ENCODE measurements around the gene NDUFV3.

Gene NDUFV3

DNA sequence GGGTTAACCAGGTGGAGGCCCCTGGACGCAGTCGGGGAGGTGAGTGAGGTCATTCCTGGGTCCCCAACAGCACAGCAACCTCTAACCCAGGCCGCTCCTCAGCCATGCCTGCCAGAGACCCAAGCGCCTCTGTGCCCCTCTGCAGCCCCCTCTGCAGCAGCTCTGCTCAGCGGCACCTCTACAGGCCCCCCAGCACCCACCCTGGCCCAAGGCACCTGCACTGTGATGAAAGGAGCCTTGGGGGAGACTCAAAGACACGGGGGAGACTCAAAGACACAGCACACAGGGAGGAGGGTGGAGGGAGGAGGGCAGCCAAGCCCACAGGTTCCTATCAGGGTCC, 33.2 kb upstream of the NDUFV3 start:
- Histone ChIP-seq H3K4me2 (ENCODE audit: low read length) (no peak overlapping the region), H3K4me3 (ENCODE audit: low read length) (no peak overlapping the region), H3K4me1 (ENCODE audit: control insufficient read depth, insufficient read depth, low read length) (peaks cover 3% of the 10 kb centered on the region), H3K36me3 (ENCODE audit: insufficient read depth, low read length) (peaks cover 83% of the 10 kb centered on the region), H3K9ac (ENCODE audit: low read depth, low read length) (no peak overlapping the region), H3K9me3 (replicated peaks; ENCODE audit: low read length) (no peaks in the 10 kb centered on the region), H3K27me3 (ENCODE audit: control insufficient read depth, insufficient read depth, low read length) (no peaks in the 10 kb centered on the region)

DNA sequence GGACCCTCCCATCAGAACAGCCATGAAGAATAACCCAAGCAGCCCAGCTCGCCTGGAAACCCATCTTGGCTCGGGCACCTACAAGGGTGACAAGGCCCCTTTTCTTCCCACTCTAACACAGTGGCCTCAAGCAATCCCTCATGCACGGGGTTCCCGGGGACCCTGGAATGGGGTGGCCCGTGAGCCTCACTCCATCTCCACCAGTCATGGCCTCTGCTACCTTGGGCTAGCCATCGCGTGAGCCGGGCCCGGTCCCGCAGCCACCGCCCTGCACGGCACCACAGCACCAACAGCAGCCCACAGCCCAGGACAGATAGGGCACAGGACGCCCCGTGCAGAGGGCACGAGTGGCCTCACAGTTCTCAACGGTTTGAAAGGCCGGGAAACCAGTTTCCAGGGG, 32.8 kb upstream of the NDUFV3 start:
- Histone ChIP-seq H3K9me3 (replicated peaks; ENCODE audit: low read length) (no peaks in the 10 kb centered on the region), H3K36me3 (ENCODE audit: insufficient read depth, low read length) (peaks cover 80% of the 10 kb centered on the region), H3K4me1 (ENCODE audit: control insufficient read depth, insufficient read depth, low read length) (peaks cover 8% of the 10 kb centered on the region), H3K9ac (ENCODE audit: low read depth, low read length) (no peak overlapping the region), H3K27me3 (ENCODE audit: control insufficient read depth, insufficient read depth, low read length) (no peaks in the 10 kb centered on the region), H3K4me2 (ENCODE audit: low read length) (no peak overlapping the region), H3K4me3 (ENCODE audit: low read length) (no peak overlapping the region)

DNA sequence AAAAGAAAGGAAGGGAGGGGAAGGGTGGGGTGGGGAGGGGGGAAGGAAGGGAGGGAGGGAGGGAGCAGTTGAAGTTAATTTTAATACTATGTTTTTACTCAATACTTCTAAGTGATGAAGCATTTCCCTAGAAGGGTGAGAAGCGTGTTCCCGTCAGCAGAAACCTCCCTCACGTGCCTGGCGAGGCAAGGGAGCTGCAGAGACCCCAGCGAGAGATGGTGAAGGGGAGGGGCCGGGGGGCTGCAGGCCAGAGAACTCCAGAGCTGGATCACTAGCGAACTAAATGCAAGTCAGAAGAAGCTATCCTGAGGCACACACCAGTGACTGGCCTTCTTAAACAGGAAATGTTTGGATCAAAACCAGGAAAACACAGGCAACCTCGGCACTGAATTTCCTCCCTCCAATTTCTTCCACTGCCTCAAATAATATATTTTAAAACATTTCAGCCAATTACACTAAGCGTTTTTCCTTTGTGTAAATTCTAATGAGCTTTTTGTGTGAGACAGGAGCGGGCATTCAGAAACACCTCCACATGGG, 31.7 kb upstream of the NDUFV3 start:
- Histone ChIP-seq H3K4me3 (ENCODE audit: low read length) (no peak overlapping the region), H3K4me2 (ENCODE audit: low read length) (no peak overlapping the region), H3K27me3 (ENCODE audit: control insufficient read depth, insufficient read depth, low read length) (no peaks in the 10 kb centered on the region), H3K9ac (ENCODE audit: low read depth, low read length) (no peak overlapping the region), H3K36me3 (ENCODE audit: insufficient read depth, low read length) (peaks cover 78% of the 10 kb centered on the region), H3K9me3 (replicated peaks; ENCODE audit: low read length) (no peaks in the 10 kb centered on the region), H3K4me1 (ENCODE audit: control insufficient read depth, insufficient read depth, low read length) (peaks cover 18% of the 10 kb centered on the region)

DNA sequence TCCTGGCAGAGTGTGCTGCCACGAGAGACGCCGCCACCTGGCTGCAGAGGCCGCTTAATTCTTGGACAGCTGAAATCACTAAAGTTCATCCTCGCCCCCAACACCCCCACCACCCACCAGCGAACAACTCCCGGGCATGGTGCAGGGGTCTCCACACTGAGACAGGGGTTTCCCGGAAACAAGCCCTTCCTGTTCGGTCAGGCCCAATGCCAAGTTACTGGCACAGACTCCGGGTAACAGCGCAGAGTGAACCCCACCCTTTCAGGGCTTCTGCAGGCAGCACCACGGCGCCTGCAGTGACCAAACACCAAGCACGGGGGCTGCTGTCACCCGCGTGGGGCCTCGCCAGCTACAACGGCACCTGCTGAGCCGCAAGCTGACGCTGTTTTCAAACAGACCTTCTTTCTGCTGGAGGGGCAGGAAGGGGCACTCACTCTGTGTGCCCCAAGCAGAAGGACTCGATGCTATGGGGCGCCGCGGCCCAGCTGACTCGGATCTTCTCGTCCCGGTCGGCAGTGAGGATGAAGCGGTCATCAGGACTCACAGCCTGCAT, 31.2 kb upstream of the NDUFV3 start:
- no peak overlapping the region for H3K9ac ChIP-seq (ENCODE audit: low read depth, low read length)
- H3K9me3 ChIP-seq (replicated peaks; ENCODE audit: low read length) = no peaks in the 10 kb centered on the region
- no peaks in the 10 kb centered on the region for H3K27me3 ChIP-seq (ENCODE audit: control insufficient read depth, insufficient read depth, low read length)
- no peak overlapping the region for H3K4me2 ChIP-seq (ENCODE audit: low read length)
- no peak overlapping the region for H3K4me3 ChIP-seq (ENCODE audit: low read length)
- H3K4me1 ChIP-seq (ENCODE audit: control insufficient read depth, insufficient read depth, low read length) = peaks cover 19% of the 10 kb centered on the region
- H3K36me3 ChIP-seq (ENCODE audit: insufficient read depth, low read length) = peaks cover 72% of the 10 kb centered on the region

DNA sequence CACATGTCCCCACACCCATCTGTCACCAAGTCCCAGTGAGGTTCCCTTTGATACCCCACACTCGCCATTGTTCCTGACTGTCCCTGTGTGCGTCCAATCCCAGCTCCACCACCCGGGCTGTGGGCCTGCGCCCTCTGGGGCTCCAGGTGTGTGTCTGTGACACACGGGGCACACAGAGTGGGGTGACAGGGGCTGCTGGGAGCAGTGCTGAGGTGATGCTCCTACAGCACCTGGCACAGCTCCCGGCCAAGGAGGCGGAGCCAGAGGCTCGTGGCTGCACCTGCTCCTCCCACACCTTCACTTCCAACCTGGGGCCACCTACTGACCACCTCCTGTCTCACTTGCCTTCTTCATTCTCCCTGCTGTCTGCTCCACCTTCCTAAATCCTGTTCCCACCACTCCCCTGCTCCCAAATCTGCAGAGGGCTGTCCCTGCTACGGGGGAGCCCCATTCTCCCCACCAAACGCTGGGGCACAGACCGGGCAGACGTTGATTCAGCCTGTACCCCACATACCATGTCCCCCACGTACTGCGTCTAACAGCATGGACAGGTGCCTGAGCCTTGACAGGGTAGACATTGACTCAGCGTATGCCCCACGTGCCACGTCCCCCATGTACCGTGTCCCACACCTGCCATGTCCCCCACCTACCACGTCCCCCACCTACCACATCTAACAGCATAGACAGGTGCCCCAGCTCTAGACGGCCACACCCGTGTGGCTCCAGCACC, 30.2 kb upstream of the NDUFV3 start:
- Histone ChIP-seq H3K9me3 (replicated peaks; ENCODE audit: low read length) (no peaks in the 10 kb centered on the region), H3K4me1 (ENCODE audit: control insufficient read depth, insufficient read depth, low read length) (peaks cover 19% of the 10 kb centered on the region), H3K4me2 (ENCODE audit: low read length) (no peak overlapping the region), H3K27me3 (ENCODE audit: control insufficient read depth, insufficient read depth, low read length) (no peaks in the 10 kb centered on the region), H3K36me3 (ENCODE audit: insufficient read depth, low read length) (peaks cover 71% of the 10 kb centered on the region), H3K9ac (ENCODE audit: low read depth, low read length) (no peak overlapping the region), H3K4me3 (ENCODE audit: low read length) (no peak overlapping the region)

DNA sequence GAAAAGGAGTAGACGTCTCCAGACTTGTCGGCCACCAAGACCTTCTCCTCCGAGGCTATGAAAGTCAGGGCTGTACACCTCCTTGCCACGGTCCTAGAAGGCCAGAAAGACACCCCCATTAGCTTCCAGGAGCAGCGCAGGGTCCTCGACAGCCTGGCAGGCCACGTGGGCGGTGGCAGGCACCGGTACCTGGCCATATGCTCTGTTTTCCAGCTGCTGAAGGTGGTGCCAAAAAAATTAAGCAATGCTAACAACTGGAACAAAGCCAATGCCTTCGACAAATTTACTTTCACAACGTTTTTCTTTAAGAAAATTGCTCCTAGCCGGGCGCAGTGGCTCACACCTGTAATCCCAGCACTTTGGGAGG, 29.6 kb upstream of the NDUFV3 start:
- peaks cover 19% of the 10 kb centered on the region for H3K4me1 ChIP-seq (ENCODE audit: control insufficient read depth, insufficient read depth, low read length)
- H3K36me3 ChIP-seq (ENCODE audit: insufficient read depth, low read length) = peaks cover 71% of the 10 kb centered on the region
- H3K9me3 ChIP-seq (replicated peaks; ENCODE audit: low read length) = no peaks in the 10 kb centered on the region
- no peak overlapping the region for H3K9ac ChIP-seq (ENCODE audit: low read depth, low read length)
- no peak overlapping the region for H3K4me2 ChIP-seq (ENCODE audit: low read length)
- H3K4me3 ChIP-seq (ENCODE audit: low read length) = no peak overlapping the region
- H3K27me3 ChIP-seq (ENCODE audit: control insufficient read depth, insufficient read depth, low read length) = no peaks in the 10 kb centered on the region

DNA sequence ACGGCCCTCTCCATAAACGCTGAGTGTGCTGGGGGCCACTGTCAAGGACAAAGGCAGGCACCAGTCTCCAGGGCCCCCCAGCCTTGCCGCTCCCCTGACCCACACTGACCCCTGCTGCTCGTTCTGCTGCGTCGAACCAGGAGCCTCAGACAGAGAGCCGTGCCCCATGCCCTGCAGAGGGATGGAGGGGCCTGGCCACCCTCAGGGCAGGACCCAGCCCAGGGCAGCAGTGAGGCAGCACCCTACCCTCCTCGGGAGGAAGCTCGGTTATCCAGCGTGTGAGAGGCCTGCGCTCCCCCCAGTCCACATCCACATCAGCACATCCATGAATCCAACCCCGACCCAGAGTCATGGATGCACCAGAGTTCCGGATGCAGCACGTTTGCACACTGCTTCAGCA, 28.8 kb upstream of the NDUFV3 start:
- H3K36me3 ChIP-seq (ENCODE audit: insufficient read depth, low read length) = peaks cover 70% of the 10 kb centered on the region
- H3K4me1 ChIP-seq (ENCODE audit: control insufficient read depth, insufficient read depth, low read length) = peaks cover 19% of the 10 kb centered on the region
- no peaks in the 10 kb centered on the region for H3K27me3 ChIP-seq (ENCODE audit: control insufficient read depth, insufficient read depth, low read length)
- H3K4me2 ChIP-seq (ENCODE audit: low read length) = no peak overlapping the region
- no peaks in the 10 kb centered on the region for H3K9me3 ChIP-seq (replicated peaks; ENCODE audit: low read length)
- no peak overlapping the region for H3K4me3 ChIP-seq (ENCODE audit: low read length)
- H3K9ac ChIP-seq (ENCODE audit: low read depth, low read length) = no peak overlapping the region

DNA sequence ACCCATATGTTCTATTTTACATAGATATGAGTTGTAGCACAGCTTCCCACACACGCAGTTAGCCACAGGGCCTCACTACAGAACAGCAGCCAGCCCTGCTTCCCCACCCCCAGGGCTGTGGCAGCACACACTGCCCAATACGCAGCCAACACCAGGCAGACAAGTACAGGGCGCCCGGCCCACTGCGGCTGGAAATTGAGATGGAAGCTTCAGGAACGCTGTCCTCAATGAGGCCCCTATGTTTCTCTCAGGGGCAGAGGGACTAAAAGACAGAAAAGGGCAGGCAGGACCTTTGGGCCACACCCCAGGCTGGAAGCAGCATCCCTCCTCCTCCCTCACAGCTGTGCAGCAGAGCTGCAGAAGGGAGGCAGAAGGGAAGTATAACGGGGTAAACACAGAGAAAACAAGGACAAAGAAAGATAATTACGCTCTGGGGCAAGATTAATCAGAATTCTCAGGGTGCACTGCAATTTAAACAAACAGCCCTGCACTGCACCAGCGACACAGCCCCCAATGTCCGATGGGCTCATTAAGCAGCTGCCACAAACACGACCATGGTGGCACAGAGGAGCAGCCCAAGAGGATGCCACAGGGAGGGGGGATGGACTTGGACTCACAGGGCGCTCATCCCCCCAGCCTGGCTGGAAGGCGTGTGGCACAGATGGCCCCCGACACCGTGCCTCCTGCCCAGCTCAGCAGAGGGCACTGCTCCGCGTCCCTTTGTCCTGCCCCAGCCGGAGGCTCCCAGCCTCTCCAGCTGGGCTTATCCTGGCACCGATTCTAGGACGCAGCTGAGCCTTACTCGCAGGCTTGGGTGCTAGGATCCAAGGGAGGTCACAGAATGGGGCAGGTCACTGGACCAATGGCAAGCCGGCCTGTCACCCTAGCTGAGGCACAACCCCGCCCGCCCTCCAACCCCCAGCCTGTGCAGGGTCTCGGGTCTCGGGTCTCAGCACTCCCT, 28.0 kb upstream of the NDUFV3 start:
- H3K36me3 ChIP-seq (ENCODE audit: insufficient read depth, low read length) = peaks cover 64% of the 10 kb centered on the region
- H3K4me3 ChIP-seq (ENCODE audit: low read length) = no peak overlapping the region
- no peaks in the 10 kb centered on the region for H3K27me3 ChIP-seq (ENCODE audit: control insufficient read depth, insufficient read depth, low read length)
- no peaks in the 10 kb centered on the region for H3K9me3 ChIP-seq (replicated peaks; ENCODE audit: low read length)
- no peak overlapping the region for H3K9ac ChIP-seq (ENCODE audit: low read depth, low read length)
- peaks cover 19% of the 10 kb centered on the region for H3K4me1 ChIP-seq (ENCODE audit: control insufficient read depth, insufficient read depth, low read length)
- H3K4me2 ChIP-seq (ENCODE audit: low read length) = peak overlapping the region; percentile 6

DNA sequence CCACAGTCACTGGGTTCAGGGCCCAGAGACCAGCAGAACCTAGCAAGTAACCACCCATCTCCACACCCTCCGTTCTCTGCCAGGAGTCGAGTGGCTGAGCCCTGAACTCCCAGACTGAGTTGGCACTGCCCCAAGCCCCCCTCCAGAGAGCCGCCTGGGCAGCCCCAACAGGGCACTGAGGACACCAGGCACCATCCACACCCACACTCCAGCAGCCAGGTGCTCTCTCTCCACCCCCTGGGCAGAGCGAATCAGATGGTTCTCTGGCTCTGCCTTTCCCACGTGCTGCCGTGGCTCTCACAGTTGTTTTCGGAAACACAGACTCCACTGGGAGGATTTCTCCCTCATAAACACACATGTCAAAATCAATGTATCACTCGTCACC, 27.3 kb upstream of the NDUFV3 start:
- Histone ChIP-seq H3K9me3 (replicated peaks; ENCODE audit: low read length) (no peaks in the 10 kb centered on the region), H3K4me2 (ENCODE audit: low read length) (no peak overlapping the region), H3K36me3 (ENCODE audit: insufficient read depth, low read length) (peaks cover 58% of the 10 kb centered on the region), H3K4me3 (ENCODE audit: low read length) (no peak overlapping the region), H3K9ac (ENCODE audit: low read depth, low read length) (no peak overlapping the region), H3K27me3 (ENCODE audit: control insufficient read depth, insufficient read depth, low read length) (no peaks in the 10 kb centered on the region), H3K4me1 (ENCODE audit: control insufficient read depth, insufficient read depth, low read length) (peaks cover 19% of the 10 kb centered on the region)

DNA sequence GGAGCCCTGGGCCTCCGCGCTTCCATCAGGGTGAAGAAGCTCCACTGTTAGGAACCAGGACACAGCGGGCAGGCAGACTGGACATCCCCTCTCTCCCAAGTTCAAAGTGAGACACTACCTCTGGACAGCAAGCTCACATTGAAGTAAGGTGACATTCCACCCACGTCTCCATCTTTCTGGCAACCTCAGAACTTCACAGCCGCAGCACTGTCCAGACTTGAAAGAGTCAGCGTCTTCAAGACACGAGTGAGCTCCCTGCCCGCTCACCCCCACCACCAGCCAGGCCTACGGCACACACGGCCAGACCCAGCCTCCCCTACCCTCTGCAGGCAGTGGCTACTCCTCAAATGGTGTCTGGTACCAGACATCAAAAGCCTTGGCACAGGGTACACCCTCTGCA, 24.9 kb upstream of the NDUFV3 start:
- no peak overlapping the region for H3K4me2 ChIP-seq (ENCODE audit: low read length)
- H3K4me3 ChIP-seq (ENCODE audit: low read length) = no peak overlapping the region
- H3K4me1 ChIP-seq (ENCODE audit: control insufficient read depth, insufficient read depth, low read length) = peaks cover 19% of the 10 kb centered on the region
- no peaks in the 10 kb centered on the region for H3K9me3 ChIP-seq (replicated peaks; ENCODE audit: low read length)
- no peaks in the 10 kb centered on the region for H3K27me3 ChIP-seq (ENCODE audit: control insufficient read depth, insufficient read depth, low read length)
- H3K36me3 ChIP-seq (ENCODE audit: insufficient read depth, low read length) = peaks cover 53% of the 10 kb centered on the region
- no peak overlapping the region for H3K9ac ChIP-seq (ENCODE audit: low read depth, low read length)

DNA sequence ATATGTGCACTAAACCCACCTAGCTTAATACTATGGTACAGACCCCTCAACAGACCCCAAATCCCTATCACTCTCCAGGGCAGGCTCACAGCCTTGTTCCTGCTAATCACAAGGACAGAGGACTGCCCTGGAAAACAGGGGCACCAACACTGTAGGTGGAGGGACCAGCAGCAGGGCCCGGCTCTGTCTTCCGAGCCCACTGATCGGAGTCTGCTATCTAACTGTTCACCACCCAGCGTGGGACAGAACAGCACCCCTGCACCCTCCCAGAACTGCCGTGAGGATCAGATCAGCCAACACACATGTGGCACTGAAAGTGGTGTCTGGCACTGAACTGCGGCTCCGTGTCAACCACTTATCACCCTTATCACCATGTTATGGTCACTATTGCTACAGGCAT, 20.0 kb upstream of the NDUFV3 start:
- H3K36me3 ChIP-seq (ENCODE audit: insufficient read depth, low read length) = peaks cover 48% of the 10 kb centered on the region

More for the DNA sequence above, 20.0 kb upstream of the NDUFV3 start:
- Histone ChIP-seq H3K4me3 (ENCODE audit: low read length) (no peak overlapping the region), H3K9me3 (replicated peaks; ENCODE audit: low read length) (no peaks in the 10 kb centered on the region), H3K4me1 (ENCODE audit: control insufficient read depth, insufficient read depth, low read length) (peaks cover 1% of the 10 kb centered on the region), H3K27me3 (ENCODE audit: control insufficient read depth, insufficient read depth, low read length) (no peaks in the 10 kb centered on the region), H3K4me2 (ENCODE audit: low read length) (no peak overlapping the region), H3K9ac (ENCODE audit: low read depth, low read length) (no peak overlapping the region)
